Ovary (tissue), 3 donors: ENCODE data around the gene BRI3.

ENCODE experiments used
- POLR2A ChIP-seq: fragments of 450-650 bp; IDR thresholded peaks from one replicate; pipeline ENCODE4 v1.6.1; 2017; ENCODE audit warnings: antibody characterized with exemption, mild to moderate bottlenecking, moderate library complexity
- TF ChIP-seq, protein P1 (sequence below), 3 donors: fragments of 450-650 bp in 2 of 3; fragments of 200-600 bp in 1 of 3; IDR thresholded peaks; one replicate each; pipeline versions ENCODE4 v1.5.1 to v1.8.0; 2016 to 2022; ENCODE audit warnings: antibody characterized with exemption in 3 of 3, mild to moderate bottlenecking in 1 of 3
- donor health status: DM: no; HTN: no; CAD: no.

DNA sequence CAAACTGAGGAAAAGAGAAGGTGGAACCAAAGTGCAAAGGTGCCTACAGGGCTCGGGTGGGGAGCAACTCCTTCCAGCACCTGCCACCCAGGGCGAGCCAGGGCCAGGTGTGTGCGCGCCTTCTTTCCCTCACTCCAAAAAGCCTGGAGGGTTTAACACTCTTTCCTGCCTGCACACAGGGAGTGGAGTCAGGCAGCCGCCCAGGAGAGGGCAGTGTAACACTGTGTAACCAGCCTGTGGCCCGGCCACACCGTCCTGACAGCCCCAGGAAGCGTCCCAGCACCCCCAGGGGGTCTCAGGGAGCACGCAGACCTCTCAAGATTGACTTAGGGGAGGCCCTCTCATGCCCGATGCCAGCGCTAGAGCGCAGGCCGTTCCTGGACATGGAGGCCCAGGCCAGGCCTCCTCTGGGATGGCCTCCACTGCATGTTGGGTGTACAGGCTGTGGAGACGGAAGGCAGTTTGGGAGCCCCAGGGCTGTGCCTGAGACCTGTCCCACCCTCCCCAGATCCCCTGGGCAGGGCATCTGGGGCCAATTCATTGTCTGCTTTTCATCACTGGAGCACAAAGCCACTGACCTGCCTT, 13.4 kb downstream of the BRI3 start:
- TF ChIP-seq, protein P1, sequence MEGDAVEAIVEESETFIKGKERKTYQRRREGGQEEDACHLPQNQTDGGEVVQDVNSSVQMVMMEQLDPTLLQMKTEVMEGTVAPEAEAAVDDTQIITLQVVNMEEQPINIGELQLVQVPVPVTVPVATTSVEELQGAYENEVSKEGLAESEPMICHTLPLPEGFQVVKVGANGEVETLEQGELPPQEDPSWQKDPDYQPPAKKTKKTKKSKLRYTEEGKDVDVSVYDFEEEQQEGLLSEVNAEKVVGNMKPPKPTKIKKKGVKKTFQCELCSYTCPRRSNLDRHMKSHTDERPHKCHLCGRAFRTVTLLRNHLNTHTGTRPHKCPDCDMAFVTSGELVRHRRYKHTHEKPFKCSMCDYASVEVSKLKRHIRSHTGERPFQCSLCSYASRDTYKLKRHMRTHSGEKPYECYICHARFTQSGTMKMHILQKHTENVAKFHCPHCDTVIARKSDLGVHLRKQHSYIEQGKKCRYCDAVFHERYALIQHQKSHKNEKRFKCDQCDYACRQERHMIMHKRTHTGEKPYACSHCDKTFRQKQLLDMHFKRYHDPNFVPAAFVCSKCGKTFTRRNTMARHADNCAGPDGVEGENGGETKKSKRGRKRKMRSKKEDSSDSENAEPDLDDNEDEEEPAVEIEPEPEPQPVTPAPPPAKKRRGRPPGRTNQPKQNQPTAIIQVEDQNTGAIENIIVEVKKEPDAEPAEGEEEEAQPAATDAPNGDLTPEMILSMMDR (IDR thresholded peaks at IDR 0.05) = no peak
- no peak for TF ChIP-seq POLR2A
